GM19395 (cell line): ENCODE results near the gene OPRM1.
A peak's percentile ranks its signal among the peaks of the same experiment; 100 is the strongest.

Experiments used
- ATAC-seq: cut with Tn5 transposase; IDR thresholded peaks from one replicate; pipeline ENCODE4 v1.9.1; 2021; ENCODE audit warnings: mild to moderate bottlenecking, moderate library complexity; ENCODE audit not compliant: unreplicated experiment

The OPRM1 gene

GRCh38 chr6:154268486-154268885 lies 229.4 kb downstream of the OPRM1 start:
- ATAC-seq, result no peak

DNA sequence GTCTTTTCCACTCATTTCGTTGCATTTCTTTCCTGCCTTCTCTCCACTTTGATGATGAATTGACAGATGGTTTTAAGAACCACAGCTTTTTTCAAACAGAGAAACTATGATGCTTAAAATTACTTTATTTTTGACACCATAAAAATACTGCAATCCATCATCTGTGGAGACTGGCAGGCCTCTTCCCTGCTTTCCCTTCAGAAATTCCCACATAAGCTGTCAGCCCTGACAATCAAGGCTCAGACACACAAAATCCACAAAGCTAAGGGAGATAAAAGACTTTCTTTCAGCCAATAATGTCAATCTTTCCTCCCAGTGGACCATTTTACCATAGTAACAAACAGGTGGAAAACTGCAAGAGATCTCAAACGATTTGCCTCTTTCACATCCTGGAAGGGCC lies 235.1 kb downstream of the OPRM1 start:
- ATAC-seq, result no peak

- ATAC-seq, result peak; percentile 82
These were observed 238.0 kb downstream of the OPRM1 start for GRCh38 chr6:154276810-154277628.

DNA sequence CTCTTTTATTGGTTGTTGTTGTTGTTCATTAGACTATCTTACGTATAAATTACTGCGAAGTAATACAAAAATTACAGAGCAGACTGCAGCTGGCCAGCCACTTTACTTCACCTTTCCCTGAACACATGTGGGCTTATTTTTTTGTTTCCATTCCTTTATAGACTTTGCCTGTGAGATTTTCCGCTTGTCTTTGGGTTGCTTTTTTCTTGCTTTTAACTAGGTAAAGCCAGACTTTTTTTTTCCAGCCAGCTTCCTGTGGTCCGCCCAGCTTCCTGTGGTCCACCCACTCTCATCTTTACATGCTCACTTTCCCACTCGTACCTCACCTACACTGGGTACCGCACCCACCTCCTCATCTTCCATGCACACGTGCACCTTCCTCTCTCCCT lies 238.6 kb downstream of the OPRM1 start:
- ATAC-seq, result peak; percentile 36

- ATAC-seq, result no peak
These were observed 241.5 kb downstream of the OPRM1 start for GRCh38 chr6:154280521-154280920.

DNA sequence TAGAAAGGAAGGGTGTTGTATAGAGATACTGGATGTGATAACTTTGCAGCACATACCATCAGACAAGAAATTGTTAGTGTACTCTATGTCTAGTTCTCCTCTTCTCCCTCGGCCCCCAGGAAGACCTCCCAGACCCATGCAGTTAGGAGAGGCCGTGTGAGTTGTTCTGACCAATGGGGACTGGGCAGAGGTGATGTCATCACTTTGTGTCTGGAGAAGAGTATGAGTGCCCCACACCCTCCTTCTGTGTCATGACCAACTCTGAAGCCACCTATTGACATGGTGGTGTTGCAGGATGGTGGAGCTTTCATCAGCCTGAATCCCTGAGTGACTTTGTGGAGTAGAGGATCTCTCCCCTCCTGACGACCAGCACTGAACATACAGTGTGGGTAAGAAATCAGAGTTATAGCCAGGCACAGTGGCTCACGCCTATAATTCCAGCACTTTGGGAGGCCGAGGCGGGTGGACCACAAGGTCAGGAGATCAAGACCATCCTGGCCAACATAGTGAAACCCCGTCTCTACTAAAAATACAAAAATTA lies 245.3 kb downstream of the OPRM1 start:
- ATAC-seq, result no peak

- ATAC-seq, result no peak
These were observed 246.8 kb downstream of the OPRM1 start for GRCh38 chr6:154285826-154286225.

- ATAC-seq, result no peak
These were observed 250.9 kb downstream of the OPRM1 start for GRCh38 chr6:154289818-154290508.

DNA sequence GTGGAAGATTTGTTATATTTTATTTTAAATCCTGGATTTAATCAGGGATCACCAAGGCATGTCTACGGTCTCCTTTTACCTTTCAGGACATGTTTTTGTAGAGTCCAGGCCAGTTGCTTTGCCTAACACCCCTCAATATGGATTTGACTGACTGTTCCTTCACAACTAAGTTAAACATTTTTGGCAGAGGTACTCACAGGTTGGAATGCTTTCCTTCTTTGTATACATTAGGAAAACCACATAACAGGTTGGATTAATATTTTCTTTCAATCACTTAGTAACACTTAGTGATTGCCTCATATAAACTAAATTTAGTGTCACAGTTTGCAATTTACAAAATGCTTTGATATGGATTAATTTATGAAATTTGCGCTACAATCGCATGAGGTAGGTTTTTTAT lies 253.0 kb downstream of the OPRM1 start:
- no peak for ATAC-seq

DNA sequence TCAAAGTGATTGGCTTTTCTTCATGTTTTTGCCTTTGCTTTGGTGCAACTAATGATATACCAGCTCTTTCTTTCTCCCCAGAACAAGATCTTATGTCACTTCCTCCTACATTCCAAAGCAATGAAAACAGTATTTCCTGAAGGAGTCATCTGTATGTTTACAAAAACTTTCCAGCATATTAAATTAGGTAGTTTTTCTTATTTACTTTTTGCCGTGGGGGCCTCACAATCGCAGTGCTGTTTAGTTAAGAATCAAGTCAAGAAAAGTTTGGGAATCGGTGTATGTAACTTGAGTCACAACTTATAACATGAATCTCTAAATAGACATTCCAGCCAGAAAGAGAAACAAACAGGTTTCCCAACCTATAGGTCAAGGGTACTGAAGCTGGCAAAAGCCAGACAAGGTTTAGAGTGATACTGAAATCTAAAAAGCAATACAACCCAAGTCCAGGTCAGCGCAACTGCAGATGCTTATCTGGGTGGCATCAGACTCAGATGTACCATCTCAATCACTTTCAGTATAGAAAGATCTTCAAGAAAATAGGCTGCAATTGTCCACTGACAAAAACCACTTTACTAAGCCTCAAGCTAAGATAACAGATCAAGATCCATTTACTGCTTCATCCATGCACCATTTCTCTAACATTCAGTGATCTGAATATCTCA lies 253.9 kb downstream of the OPRM1 start:
- ATAC-seq, result no peak

DNA sequence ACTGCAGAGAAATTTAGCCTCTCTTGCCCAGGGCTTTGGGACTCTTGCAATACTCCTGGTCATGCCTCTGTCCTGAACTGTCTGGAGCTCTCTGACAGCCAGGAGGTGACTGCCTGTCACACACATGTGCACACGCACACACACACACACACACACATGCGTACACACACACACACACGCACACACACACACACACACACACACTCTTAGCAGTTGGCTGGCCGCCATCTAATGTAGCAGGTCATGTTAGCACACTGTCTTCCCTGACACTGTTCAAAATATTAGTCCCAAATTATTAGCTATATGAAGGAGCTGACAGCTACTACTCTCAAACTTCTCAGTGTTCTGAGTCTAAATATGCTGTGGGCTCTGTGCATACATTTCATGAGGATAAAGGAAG lies 256.7 kb downstream of the OPRM1 start:
- ATAC-seq, result no peak
